WTC11 (cell line): ENCODE results near the gene RAI14. TPM values are rescaled to one million over a fixed set of nuclear protein-coding genes. Genes with fewer than 3 reads are reported as not detected.

Source experiments
- ATAC-seq: fragments of 200-7000 bp; cut with Tn5 transposase; 2 replicates; pipeline ENCODE4 v1.10.0; 2021; ENCODE audit warnings: mild to moderate bottlenecking, moderate library complexity
- CTCF ChIA-PET: fragments of 300-600 bp; sonication (Branson Sonifier 250); formaldehyde crosslinking; loops from one replicate; lab custom pipeline; 2021; ENCODE audit warnings: antibody characterized with exemption; lab: Charles Lee
- POLR2A ChIA-PET: fragments of 350-600 bp; sonication (Branson Sonifier 250); formaldehyde crosslinking; loops from one replicate; lab custom pipeline; 2021; ENCODE audit warnings: antibody characterized with exemption; lab: Charles Lee
- DNase-seq: peaks from one replicate; pipeline ENCODE4 v3.0.0; 2021; ENCODE audit warnings: low spot score
- H3K27ac Mint-ChIP-seq: 2 replicates; pipeline ENCODE4 v1.8.0; 2021; ENCODE audit warnings: mixed read lengths
- H3K27me3 Mint-ChIP-seq: 2 replicates; pipeline ENCODE4 v1.8.0; 2021; ENCODE audit warnings: low read depth, mild to moderate bottlenecking, moderate library complexity, mixed read lengths
- H3K36me3 Mint-ChIP-seq: 2 replicates; pipeline ENCODE4 v1.8.0; 2021; ENCODE audit warnings: mixed read lengths
- H3K4me1 Mint-ChIP-seq: 2 replicates; pipeline ENCODE4 v1.8.0; 2022; ENCODE audit warnings: mixed read lengths
- H3K4me3 Mint-ChIP-seq: 2 replicates; pipeline ENCODE4 v1.8.0; 2021; ENCODE audit warnings: mild to moderate bottlenecking, moderate library complexity, mixed read lengths
- H3K9me3 Mint-ChIP-seq: 2 replicates; pipeline ENCODE4 v1.8.0; 2021; ENCODE audit warnings: mixed read lengths
- ARID4B ChIP-seq: sonication (generic); formaldehyde crosslinking; IDR thresholded peaks from 2 replicates; pipeline ENCODE4 v1.8.0; 2023; ENCODE audit warnings: missing genetic modification reagents, mild to moderate bottlenecking, borderline replicate concordance
- CREB1 ChIP-seq: sonication (generic); formaldehyde crosslinking; IDR thresholded peaks from 2 replicates; pipeline ENCODE4 v1.8.0; 2023; ENCODE audit warnings: mild to moderate bottlenecking, missing genetic modification reagents
- E2F1 ChIP-seq: sonication (generic); formaldehyde crosslinking; IDR thresholded peaks from 2 replicates; pipeline ENCODE4 v1.8.0; 2022; ENCODE audit warnings: mild to moderate bottlenecking, missing genetic modification reagents
- ETV6 ChIP-seq: sonication (generic); formaldehyde crosslinking; IDR thresholded peaks from 2 replicates; pipeline ENCODE4 v1.8.1; 2022; ENCODE audit warnings: mild to moderate bottlenecking, missing genetic modification reagents
- FOXJ3 ChIP-seq: sonication (generic); formaldehyde crosslinking; IDR thresholded peaks from 2 replicates; pipeline ENCODE4 v1.9.0; 2021; ENCODE audit warnings: missing genetic modification reagents, mild to moderate bottlenecking, borderline replicate concordance
- GTF2I ChIP-seq: fragments of 250-450 bp; sonication (Bioruptor Pico); conservative IDR thresholded peaks from 2 replicates; pipeline ENCODE4 v1.4.0; 2021; ENCODE audit warnings: mild to moderate bottlenecking
- NFATC4 ChIP-seq: fragments of 250-450 bp; sonication (Bioruptor Pico); IDR thresholded peaks from 2 replicates; pipeline ENCODE4 v1.9.0; 2021; ENCODE audit warnings: mild to moderate bottlenecking
- NFYB ChIP-seq: sonication (generic); formaldehyde crosslinking; conservative IDR thresholded peaks from 2 replicates; pipeline ENCODE4 v1.8.0; 2022; ENCODE audit warnings: low read depth, missing genetic modification reagents
- NR1H2 ChIP-seq: sonication (generic); formaldehyde crosslinking; IDR thresholded peaks from 2 replicates; pipeline ENCODE4 v1.9.0; 2021; ENCODE audit warnings: mild to moderate bottlenecking, moderate library complexity, missing genetic modification reagents
- PRDM15 ChIP-seq: sonication (generic); formaldehyde crosslinking; IDR thresholded peaks from 2 replicates; pipeline ENCODE4 v1.8.0; 2022; ENCODE audit warnings: missing genetic modification reagents
- RORB ChIP-seq: fragments of 250-450 bp; sonication (Bioruptor Pico); IDR thresholded peaks from 2 replicates; pipeline ENCODE4 v1.9.0; 2021; ENCODE audit warnings: mild to moderate bottlenecking
- SOX15 ChIP-seq: fragments of 250-450 bp; sonication (Bioruptor Pico); IDR thresholded peaks from 2 replicates; pipeline ENCODE4 v1.9.0; 2021; ENCODE audit warnings: mild to moderate bottlenecking
- TEAD4 ChIP-seq: sonication (generic); formaldehyde crosslinking; IDR thresholded peaks from 2 replicates; pipeline ENCODE4 v1.8.0; 2022; ENCODE audit warnings: mild to moderate bottlenecking, missing genetic modification reagents
- USF1 ChIP-seq: sonication (generic); formaldehyde crosslinking; IDR thresholded peaks from 2 replicates; pipeline ENCODE4 v1.8.0; 2022; ENCODE audit warnings: mild to moderate bottlenecking, missing genetic modification reagents
- USF2 ChIP-seq: sonication (generic); formaldehyde crosslinking; IDR thresholded peaks from 2 replicates; pipeline ENCODE4 v1.8.1; 2023; ENCODE audit warnings: mild to moderate bottlenecking, missing genetic modification reagents, moderate library complexity
- ZBTB43 ChIP-seq: sonication (generic); formaldehyde crosslinking; IDR thresholded peaks from 2 replicates; pipeline ENCODE4 v1.8.1; 2023; ENCODE audit warnings: mild to moderate bottlenecking, missing genetic modification reagents
- ZNF396 ChIP-seq: fragments of 250-450 bp; sonication (Bioruptor Pico); IDR thresholded peaks from 2 replicates; pipeline ENCODE4 v1.8.0; 2021; ENCODE audit warnings: mild to moderate bottlenecking, moderate library complexity, borderline replicate concordance
- total RNA-seq: library from RNA; stranded (reverse); gene quantifications from 3 replicates; pipeline ENCODE4 v1.2.3, GENCODE V29; 2021

Gene RAI14
- total RNA-seq, 1 experiment from 2014 or later = 185 TPM

GRCh38 chr5:34822956-34823715 lies 167.0 kb downstream of the RAI14 start:
- DNase-seq = no peak
- no peak overlapping the region for H3K27ac Mint-ChIP-seq
- no peak for TF ChIP-seq CREB1 (CRISPR knock-in tag)
- TF ChIP-seq E2F1 (CRISPR knock-in tag) = no peak
- no peak for TF ChIP-seq FOXJ3 (CRISPR knock-in tag)
- TF ChIP-seq NFATC4 (CRISPR knock-in tag) = no peak
- no peak for TF ChIP-seq ARID4B (CRISPR knock-in tag)
- no peak for TF ChIP-seq USF2 (CRISPR knock-in tag)
- no peak for TF ChIP-seq RORB
- TF ChIP-seq GTF2I (CRISPR knock-in tag) = no peak
- TF ChIP-seq TEAD4 (CRISPR knock-in tag) = no peak
- TF ChIP-seq, all 79 proteins: peak for 0
- no peak overlapping the region for H3K4me3 Mint-ChIP-seq
- no peak for ATAC-seq
- peaks cover 75% of the 10 kb centered on the region for H3K36me3 Mint-ChIP-seq
- ChIA-PET CTCF (interaction anchor here (0.6 to 1.4 kb wide), 3 partner anchors 33 to 76 kb away, joined by 3 read pairs; no protein-coding TSS in a partner anchor), POLR2A (no interaction called here)
- no peaks in the 10 kb centered on the region for H3K4me1 Mint-ChIP-seq
- H3K9me3 Mint-ChIP-seq = no peaks in the 10 kb centered on the region
- no peaks in the 10 kb centered on the region for H3K27me3 Mint-ChIP-seq

GRCh38 chr5:34826347-34826746 lies 170.2 kb downstream of the RAI14 start:
- no peaks in the 10 kb centered on the region for H3K27me3 Mint-ChIP-seq
- H3K27ac Mint-ChIP-seq = no peak overlapping the region
- no peak overlapping the region for H3K4me3 Mint-ChIP-seq
- DNase-seq (peak; percentile 15), ATAC-seq (peak; percentile 44; the same call in 1 of the 2 replicates)
- POLR2A ChIA-PET = no interaction called here
- H3K36me3 Mint-ChIP-seq = peaks cover 83% of the 10 kb centered on the region
- H3K9me3 Mint-ChIP-seq = no peaks in the 10 kb centered on the region
- CTCF ChIA-PET = interaction anchor here (1.9 kb wide), 1 partner anchor 72 kb away, joined by 9 read pairs; no protein-coding TSS in a partner anchor
- H3K4me1 Mint-ChIP-seq = peaks cover 8% of the 10 kb centered on the region
- TF ChIP-seq PRDM15 (CRISPR knock-in tag) (no peak), SOX15 (CRISPR knock-in tag) (no peak), ETV6 (CRISPR knock-in tag) (no peak), NR1H2 (no peak), ZNF396 (CRISPR knock-in tag) (no peak), ARID4B (CRISPR knock-in tag) (no peak), ZBTB43 (CRISPR knock-in tag) (no peak), USF1 (CRISPR knock-in tag) (no peak), NFYB (no peak)
